ENCODE data around the gene STPG4. TPM values are rescaled to one million over a fixed set of nuclear protein-coding genes. Genes with fewer than 3 reads are reported as not detected.

The STPG4 gene
- polyA plus RNA-seq, 1 of the 3 experiments (the other 2 are of a cell fraction), result 0.20 TPM

DNA sequence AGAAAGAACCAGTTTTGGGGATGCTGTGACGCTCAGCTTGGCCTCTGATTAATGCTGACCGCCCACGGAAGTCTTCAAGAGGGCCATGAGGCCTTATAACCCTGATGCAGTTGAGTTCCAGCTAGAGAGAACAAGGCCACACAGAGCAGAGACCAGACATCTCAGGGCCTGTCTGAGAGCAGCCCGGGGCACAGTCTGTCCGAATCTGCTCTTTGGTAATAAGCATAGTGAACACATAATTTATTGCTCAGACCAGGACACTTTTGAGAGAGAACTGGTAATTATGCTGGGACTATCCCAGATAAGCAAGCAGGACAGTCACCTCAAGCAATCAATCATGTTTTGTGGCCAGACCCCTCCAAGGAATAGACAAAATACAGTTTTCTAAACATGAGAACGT is 68.5 kb downstream of the STPG4 start:
- no peaks in the 10 kb centered on the region for H3K9me2 ChIP-seq
- H3K79me2 ChIP-seq (ENCODE audit: insufficient read depth), result no peaks in the 10 kb centered on the region
- no peaks in the 10 kb centered on the region for H3K9me3 ChIP-seq
- H3K4me3 ChIP-seq (ENCODE audit: low read depth in 2 of 2, low read length in 1 of 2), result no peak overlapping the region
- no peak overlapping the region for H3K4me2 ChIP-seq
- H4K20me1 ChIP-seq (ENCODE audit: insufficient read depth), result no peaks in the 10 kb centered on the region
- no peaks in the 10 kb centered on the region for H3K36me3 ChIP-seq (replicated peaks in 1 of 2; ENCODE audit: control insufficient read depth in 1 of 2, insufficient read depth in 2 of 2, low read length in 1 of 2)
- POLR2A ChIA-PET, result interaction anchor here (0.5 to 4.7 kb wide), 23 partner anchors 8 to 747 kb away, joined by 3 to 63 read pairs (median 5); no protein-coding TSS in a partner anchor
- CTCF ChIA-PET, result interaction anchor here (0.7 to 4.5 kb wide), 12 partner anchors 12 to 237 kb away, joined by 3 to 31 read pairs (median 8); no protein-coding TSS in a partner anchor
- H3K27ac ChIP-seq (ENCODE audit: low read depth in 2 of 2, low read length in 1 of 2), result peak overlapping the region; percentile 38 to 100; a peak in 3 of 4 replicates
- no peak overlapping the region for H2AFZ ChIP-seq (ENCODE audit: low read depth)
- no peak overlapping the region for H3K9ac ChIP-seq
- H3F3A ChIP-seq (replicated peaks; ENCODE audit: insufficient read depth), result peaks cover 10% of the 10 kb centered on the region
- 62% methylated on average over 6 of the region's 6 CpGs for WGBS (ENCODE audit: low lambda C conversion rate)
- H3K27me3 ChIP-seq (ENCODE audit: insufficient read depth), result no peaks in the 10 kb centered on the region
- DNase-seq, result peak; percentile 91
- H3K4me1 ChIP-seq (ENCODE audit: control insufficient read depth in 1 of 2, insufficient read depth in 2 of 2, low read depth in 1 of 2, low read length in 1 of 2), result peaks cover 18 to 91% of the 10 kb centered on the region in 2 experiments
- TF ChIP-seq RFX5 (IDR thresholded peaks at IDR 0.05; ENCODE audit: low read length) (peak; percentile 51; the same call in 1 of the 2 replicates), GATA2 (CRISPR knock-in tag; IDR thresholded peaks at IDR 0.05) (peak; percentile 98), TEAD4 (IDR thresholded peaks at IDR 0.05; ENCODE audit: borderline replicate concordance, insufficient read depth) (peak; percentile 45; the same call in 1 of the 2 replicates), ZBTB33 (IDR thresholded peaks at IDR 0.05; ENCODE audit: borderline replicate concordance, low read depth) (no peak), FOXM1 (IDR thresholded peaks at IDR 0.05; ENCODE audit: low read depth) (no peak), FOXJ3 (CRISPR knock-in tag; IDR thresholded peaks at IDR 0.05) (peak; percentile 98), EP300 (IDR thresholded peaks at IDR 0.05; ENCODE audit: borderline replicate concordance in 1 of 2, low read depth in 1 of 2, low read length in 1 of 2) (peak in 1 of 2 experiments; percentile 100; a peak in 3 of 4 replicates), MAX (IDR thresholded peaks at IDR 0.05; ENCODE audit: low read depth) (0 out of 2 replicates have a peak, but pooled peaks have one; percentile 19), POLR2AphosphoS5 (IDR thresholded peaks at IDR 0.05; ENCODE audit: low read depth, low read length) (peak; percentile 58), TCF12 (IDR thresholded peaks at IDR 0.05) (peak; percentile 82), SIN3A (IDR thresholded peaks at IDR 0.05; ENCODE audit: borderline replicate concordance, low read depth, low read length) (no peak), JUND (IDR thresholded peaks at IDR 0.05) (no peak; the same call in 1 of the 2 replicates), CTCF (IDR thresholded peaks at IDR 0.05) (no peak), RXRA (IDR thresholded peaks at IDR 0.05; ENCODE audit: borderline replicate concordance, low read depth) (no peak), YY1 (IDR thresholded peaks at IDR 0.05; ENCODE audit: low read depth) (no peak), NFIC (IDR thresholded peaks at IDR 0.05; ENCODE audit: borderline replicate concordance) (peak; percentile 18; the same call in 1 of the 2 replicates), GABPA (IDR thresholded peaks at IDR 0.05; ENCODE audit: low read depth) (no peak), FOSL2 (IDR thresholded peaks at IDR 0.05; ENCODE audit: borderline replicate concordance, low read depth) (no peak), MEF2A (IDR thresholded peaks at IDR 0.05; ENCODE audit: borderline replicate concordance, low read depth) (no peak), NRF1 (IDR thresholded peaks at IDR 0.05; ENCODE audit: low read depth, low read length) (no peak), ELF1 (IDR thresholded peaks at IDR 0.05) (no peak), CHD2 (IDR thresholded peaks at IDR 0.05; ENCODE audit: low read length, partially characterized antibody) (peak; percentile 91), SMC3 (IDR thresholded peaks at IDR 0.05; ENCODE audit: low read depth, low read length) (no peak; the same call in 1 of the 2 replicates), MXI1 (IDR thresholded peaks at IDR 0.05; ENCODE audit: low read depth, low read length) (peak; percentile 26; the same call in 1 of the 2 replicates)
- TF ChIP-seq, protein P1, sequence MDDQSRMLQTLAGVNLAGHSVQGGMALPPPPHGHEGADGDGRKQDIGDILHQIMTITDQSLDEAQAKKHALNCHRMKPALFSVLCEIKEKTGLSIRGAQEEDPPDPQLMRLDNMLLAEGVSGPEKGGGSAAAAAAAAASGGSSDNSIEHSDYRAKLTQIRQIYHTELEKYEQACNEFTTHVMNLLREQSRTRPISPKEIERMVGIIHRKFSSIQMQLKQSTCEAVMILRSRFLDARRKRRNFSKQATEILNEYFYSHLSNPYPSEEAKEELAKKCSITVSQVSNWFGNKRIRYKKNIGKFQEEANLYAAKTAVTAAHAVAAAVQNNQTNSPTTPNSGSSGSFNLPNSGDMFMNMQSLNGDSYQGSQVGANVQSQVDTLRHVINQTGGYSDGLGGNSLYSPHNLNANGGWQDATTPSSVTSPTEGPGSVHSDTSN (IDR thresholded peaks at IDR 0.05), result peak; percentile 67
- TF ChIP-seq, protein P2, sequence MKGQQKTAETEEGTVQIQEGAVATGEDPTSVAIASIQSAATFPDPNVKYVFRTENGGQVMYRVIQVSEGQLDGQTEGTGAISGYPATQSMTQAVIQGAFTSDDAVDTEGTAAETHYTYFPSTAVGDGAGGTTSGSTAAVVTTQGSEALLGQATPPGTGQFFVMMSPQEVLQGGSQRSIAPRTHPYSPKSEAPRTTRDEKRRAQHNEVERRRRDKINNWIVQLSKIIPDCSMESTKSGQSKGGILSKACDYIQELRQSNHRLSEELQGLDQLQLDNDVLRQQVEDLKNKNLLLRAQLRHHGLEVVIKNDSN (IDR thresholded peaks at IDR 0.05; ENCODE audit: borderline replicate concordance, low read depth), result no peak
- TF ChIP-seq, protein P3, sequence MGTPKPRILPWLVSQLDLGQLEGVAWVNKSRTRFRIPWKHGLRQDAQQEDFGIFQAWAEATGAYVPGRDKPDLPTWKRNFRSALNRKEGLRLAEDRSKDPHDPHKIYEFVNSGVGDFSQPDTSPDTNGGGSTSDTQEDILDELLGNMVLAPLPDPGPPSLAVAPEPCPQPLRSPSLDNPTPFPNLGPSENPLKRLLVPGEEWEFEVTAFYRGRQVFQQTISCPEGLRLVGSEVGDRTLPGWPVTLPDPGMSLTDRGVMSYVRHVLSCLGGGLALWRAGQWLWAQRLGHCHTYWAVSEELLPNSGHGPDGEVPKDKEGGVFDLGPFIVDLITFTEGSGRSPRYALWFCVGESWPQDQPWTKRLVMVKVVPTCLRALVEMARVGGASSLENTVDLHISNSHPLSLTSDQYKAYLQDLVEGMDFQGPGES (IDR thresholded peaks at IDR 0.05; ENCODE audit: low read depth, low read length), result no peak
- TF ChIP-seq, protein P4, sequence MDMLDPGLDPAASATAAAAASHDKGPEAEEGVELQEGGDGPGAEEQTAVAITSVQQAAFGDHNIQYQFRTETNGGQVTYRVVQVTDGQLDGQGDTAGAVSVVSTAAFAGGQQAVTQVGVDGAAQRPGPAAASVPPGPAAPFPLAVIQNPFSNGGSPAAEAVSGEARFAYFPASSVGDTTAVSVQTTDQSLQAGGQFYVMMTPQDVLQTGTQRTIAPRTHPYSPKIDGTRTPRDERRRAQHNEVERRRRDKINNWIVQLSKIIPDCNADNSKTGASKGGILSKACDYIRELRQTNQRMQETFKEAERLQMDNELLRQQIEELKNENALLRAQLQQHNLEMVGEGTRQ (IDR thresholded peaks at IDR 0.05; ENCODE audit: borderline replicate concordance, low read depth, low read length), result no peak

All from SK-N-SH (cell line).